HL-60 (cell line): ENCODE results near the gene TAF4.

ENCODE experiments used
- CTCF ChIP-seq: IDR thresholded peaks from one replicate; pipeline ENCODE4 v1.5.1; 2011; ENCODE audit warnings: low read length, control low read depth, inconsistent platforms; ENCODE audit not compliant: insufficient read depth
- POLR2AphosphoS5 ChIP-seq: IDR thresholded peaks from 2 replicates; pipeline ENCODE4 v1.6.1; 2012; ENCODE audit warnings: low read depth
- REST ChIP-seq: IDR thresholded peaks from 2 replicates; pipeline ENCODE4 v1.6.1; 2012; ENCODE audit warnings: low read depth; ENCODE audit not compliant: insufficient replicate concordance

GRCh38 chr20:62009322-62009721, 56.4 kb downstream of the TAF4 start:
- TF ChIP-seq CTCF = no peak
- TF ChIP-seq REST = no peak
- TF ChIP-seq POLR2AphosphoS5 = no peak
